ENCODE results near the gene LYPD6B. TPM values are rescaled to one million over a fixed set of nuclear protein-coding genes. Genes with fewer than 3 reads are reported as not detected.
A peak's percentile ranks its signal among the peaks of the same experiment; 100 is the strongest.

The LYPD6B gene
- polyA plus RNA-seq, 1 experiment, result 0.26 TPM

- TF ChIP-seq, protein P1, sequence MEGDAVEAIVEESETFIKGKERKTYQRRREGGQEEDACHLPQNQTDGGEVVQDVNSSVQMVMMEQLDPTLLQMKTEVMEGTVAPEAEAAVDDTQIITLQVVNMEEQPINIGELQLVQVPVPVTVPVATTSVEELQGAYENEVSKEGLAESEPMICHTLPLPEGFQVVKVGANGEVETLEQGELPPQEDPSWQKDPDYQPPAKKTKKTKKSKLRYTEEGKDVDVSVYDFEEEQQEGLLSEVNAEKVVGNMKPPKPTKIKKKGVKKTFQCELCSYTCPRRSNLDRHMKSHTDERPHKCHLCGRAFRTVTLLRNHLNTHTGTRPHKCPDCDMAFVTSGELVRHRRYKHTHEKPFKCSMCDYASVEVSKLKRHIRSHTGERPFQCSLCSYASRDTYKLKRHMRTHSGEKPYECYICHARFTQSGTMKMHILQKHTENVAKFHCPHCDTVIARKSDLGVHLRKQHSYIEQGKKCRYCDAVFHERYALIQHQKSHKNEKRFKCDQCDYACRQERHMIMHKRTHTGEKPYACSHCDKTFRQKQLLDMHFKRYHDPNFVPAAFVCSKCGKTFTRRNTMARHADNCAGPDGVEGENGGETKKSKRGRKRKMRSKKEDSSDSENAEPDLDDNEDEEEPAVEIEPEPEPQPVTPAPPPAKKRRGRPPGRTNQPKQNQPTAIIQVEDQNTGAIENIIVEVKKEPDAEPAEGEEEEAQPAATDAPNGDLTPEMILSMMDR (IDR thresholded peaks at IDR 0.05; ENCODE audit: low read depth, low read length), result no peak
Observed at GRCh38 chr2:149064856-149065630, 26.5 kb downstream of the LYPD6B start.

DNA sequence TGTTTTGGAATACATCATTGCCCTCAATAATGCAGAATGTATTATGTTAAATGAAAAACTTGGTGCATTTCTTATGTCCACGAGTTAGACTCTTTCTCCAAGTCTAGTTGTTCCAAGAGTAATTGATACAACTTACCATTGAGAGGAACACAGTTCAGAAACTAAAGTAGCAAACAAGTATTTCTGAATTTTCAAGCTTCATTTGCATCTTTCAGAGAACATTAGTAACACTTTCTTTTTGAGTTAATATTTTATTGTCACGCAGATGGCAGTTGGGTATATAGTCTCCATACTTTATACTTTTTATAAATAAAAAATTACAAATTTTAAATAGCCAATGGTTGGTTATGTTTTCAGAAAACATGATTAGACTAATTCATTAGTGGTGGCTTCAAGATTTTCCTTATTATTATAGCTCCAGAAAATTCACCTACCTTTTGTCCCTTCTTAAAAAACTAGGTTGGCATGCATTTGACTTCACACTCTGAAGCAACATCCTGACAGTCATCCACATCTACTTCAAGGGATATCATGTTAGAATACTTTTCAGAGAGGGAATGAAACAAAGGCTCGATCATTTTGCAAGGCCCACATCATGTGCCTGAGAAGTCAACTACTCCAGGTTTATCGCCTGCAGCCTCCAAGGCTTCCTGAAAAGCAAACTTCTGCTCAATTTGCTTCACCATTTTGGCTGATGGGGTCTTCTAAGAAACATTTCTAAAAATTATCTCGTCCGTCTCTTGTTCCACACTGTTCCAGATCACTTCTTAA lies 29.9 kb downstream of the LYPD6B start:
- Histone ChIP-seq H3K4me3 (ENCODE audit: low read depth, low read length) (no peak overlapping the region), H3K9me3 (ENCODE audit: control insufficient read depth, insufficient read depth, low read length) (no peaks in the 10 kb centered on the region), H3K27me3 (ENCODE audit: control insufficient read depth, insufficient read depth, low read length) (no peaks in the 10 kb centered on the region), H3K27ac (ENCODE audit: low read depth, low read length) (peak overlapping the region; percentile 62)
- POLR2A ChIA-PET, result no interaction called here
- TF ChIP-seq, protein P1 (IDR thresholded peaks at IDR 0.05; ENCODE audit: low read depth, low read length), result no peak
- CTCF ChIA-PET, result interaction anchor here (0.6 kb wide), 1 partner anchor 505 kb away, joined by 5 read pairs; no protein-coding TSS in a partner anchor
- DNase-seq (ENCODE audit: low read depth, low spot score), result no peak

More at GRCh38 chr2:149064856-149065630, 26.5 kb downstream of the LYPD6B start:
- POLR2A ChIA-PET, result no interaction called here
- CTCF ChIA-PET, result interaction anchor here (1.2 kb wide), 1 partner anchor 496 kb away, joined by 3 read pairs; no protein-coding TSS in a partner anchor
- Histone ChIP-seq H3K27ac (ENCODE audit: low read depth, low read length) (no peak overlapping the region), H3K4me3 (ENCODE audit: low read depth, low read length) (no peak overlapping the region), H3K27me3 (ENCODE audit: control insufficient read depth, insufficient read depth, low read length) (no peaks in the 10 kb centered on the region), H3K9me3 (ENCODE audit: control insufficient read depth, insufficient read depth, low read length) (no peaks in the 10 kb centered on the region)
- DNase-seq (ENCODE audit: low read depth, low spot score), result no peak

DNA sequence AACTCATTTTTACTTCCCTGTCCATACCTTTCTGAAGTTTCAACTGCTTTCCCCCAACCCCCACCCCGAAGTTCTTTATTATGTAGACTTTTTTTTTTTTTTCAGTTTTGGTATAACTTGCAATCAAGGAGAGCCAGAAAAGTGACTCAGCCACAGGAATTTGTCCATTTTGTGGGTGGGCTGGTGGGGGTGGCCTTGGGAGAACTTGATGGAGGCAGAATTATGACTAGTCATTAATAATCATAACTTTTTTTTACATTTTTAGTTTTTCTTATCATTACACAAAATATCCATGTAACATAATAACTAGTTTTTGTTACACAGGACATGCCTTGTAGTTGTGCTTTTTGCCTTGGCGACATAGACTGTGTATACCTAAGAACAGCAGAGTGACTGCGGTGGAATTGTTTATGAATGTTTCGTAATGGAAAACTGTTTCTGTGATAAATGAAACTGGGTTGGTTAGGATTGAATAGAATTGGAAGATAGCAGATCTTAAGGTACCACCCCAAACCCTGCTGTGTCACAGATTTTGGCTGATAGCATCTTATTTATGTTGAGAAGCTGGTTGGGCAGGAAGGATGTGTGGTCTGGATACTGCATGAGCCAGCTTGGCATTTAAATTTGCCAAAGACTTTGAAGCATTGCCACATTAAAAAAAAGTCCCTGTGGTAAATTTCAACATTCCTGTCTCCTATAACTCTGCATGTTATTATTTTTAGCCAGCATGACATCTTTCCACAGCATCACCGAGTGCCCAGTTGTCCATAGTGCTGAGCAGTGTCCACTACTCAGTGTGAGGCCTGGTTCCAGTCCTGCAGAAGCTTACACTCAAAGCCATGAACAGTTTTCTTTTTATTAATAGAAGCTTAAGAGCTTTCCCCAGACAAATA lies 30.7 kb downstream of the LYPD6B start:
- Histone ChIP-seq H3K9me3 (ENCODE audit: control insufficient read depth, insufficient read depth, low read length) (no peaks in the 10 kb centered on the region), H3K4me3 (ENCODE audit: low read depth, low read length) (no peak overlapping the region), H3K27me3 (ENCODE audit: control insufficient read depth, insufficient read depth, low read length) (no peaks in the 10 kb centered on the region), H3K27ac (ENCODE audit: low read depth, low read length) (peak overlapping the region; percentile 62)
- DNase-seq (ENCODE audit: low read depth, low spot score), result peak; percentile 29
- POLR2A ChIA-PET, result interaction anchor here (0.9 kb wide), 1 partner anchor 8 kb away, joined by 4 read pairs; no protein-coding TSS in a partner anchor
- CTCF ChIA-PET, result no interaction called here
- TF ChIP-seq, protein P1 (IDR thresholded peaks at IDR 0.05; ENCODE audit: low read depth, low read length), result no peak

GRCh38 chr2:149070681-149071320 lies 32.3 kb downstream of the LYPD6B start:
- Histone ChIP-seq H3K9me3 (ENCODE audit: control insufficient read depth, insufficient read depth, low read length) (no peaks in the 10 kb centered on the region), H3K4me3 (ENCODE audit: low read depth, low read length) (no peak overlapping the region), H3K27ac (ENCODE audit: low read depth, low read length) (no peak overlapping the region), H3K27me3 (ENCODE audit: control insufficient read depth, insufficient read depth, low read length) (no peaks in the 10 kb centered on the region)
- TF ChIP-seq, protein P1 (IDR thresholded peaks at IDR 0.05; ENCODE audit: low read depth, low read length), result no peak
- no peak for DNase-seq (ENCODE audit: low read depth, low spot score)
- POLR2A ChIA-PET, result interaction anchor here (0.6 kb wide), 1 partner anchor 536 kb away, joined by 3 read pairs; no protein-coding TSS in a partner anchor
- CTCF ChIA-PET, result no interaction called here

All from AG04450 (cell line).